HG02938 (cell line): ENCODE measurements around the gene DAB1.
"Not testable (repeated sequence)": the region's sequence is repeated elsewhere in the genome, so short reads cannot be mapped to it uniquely, and the experiment has no call there.

Experiments used
- ATAC-seq: cut with Tn5 transposase; IDR thresholded peaks from one replicate; pipeline ENCODE4 v1.9.1; 2021; ENCODE audit warnings: mild to moderate bottlenecking, moderate library complexity; ENCODE audit not compliant: unreplicated experiment

DAB1 gene

DNA sequence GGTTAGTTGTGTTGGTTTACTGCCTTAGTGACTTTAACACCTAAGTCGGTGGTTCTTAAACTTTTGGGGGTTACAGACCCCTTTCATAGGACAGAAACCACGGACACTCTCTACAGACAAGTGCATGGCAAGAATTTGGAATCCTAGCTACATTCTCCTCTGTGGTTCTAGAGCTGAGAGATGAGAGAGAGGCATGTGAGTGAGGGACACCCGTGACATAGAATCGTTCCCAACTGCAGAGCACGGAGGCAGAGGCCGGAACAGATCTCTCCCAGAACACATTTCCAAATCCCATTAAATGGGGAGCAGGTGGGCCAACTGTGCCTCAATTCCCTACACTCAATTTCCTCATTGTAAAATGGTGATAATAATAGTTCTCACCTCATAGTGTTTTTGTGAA lies 60.7 kb downstream of the DAB1 start:
- no peak for ATAC-seq

DNA sequence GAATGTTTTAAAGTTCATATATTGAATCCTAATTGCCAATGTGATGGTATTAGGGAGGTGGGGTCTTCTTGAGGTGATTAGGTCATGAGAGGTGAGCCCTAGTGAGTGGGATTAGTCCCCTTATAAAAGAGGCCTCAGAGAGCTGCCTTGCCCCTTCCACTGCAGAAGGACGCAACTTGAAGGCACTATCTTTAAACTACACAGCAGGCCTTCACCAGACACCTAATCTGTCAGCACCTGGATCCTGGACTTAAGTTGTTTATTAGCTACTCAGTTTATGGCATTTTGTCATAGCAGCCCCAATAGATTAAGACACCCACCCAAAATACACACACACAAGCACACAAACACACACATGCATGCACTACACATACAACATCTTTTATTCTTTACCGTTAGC lies 61.4 kb downstream of the DAB1 start:
- ATAC-seq: no peak

DNA sequence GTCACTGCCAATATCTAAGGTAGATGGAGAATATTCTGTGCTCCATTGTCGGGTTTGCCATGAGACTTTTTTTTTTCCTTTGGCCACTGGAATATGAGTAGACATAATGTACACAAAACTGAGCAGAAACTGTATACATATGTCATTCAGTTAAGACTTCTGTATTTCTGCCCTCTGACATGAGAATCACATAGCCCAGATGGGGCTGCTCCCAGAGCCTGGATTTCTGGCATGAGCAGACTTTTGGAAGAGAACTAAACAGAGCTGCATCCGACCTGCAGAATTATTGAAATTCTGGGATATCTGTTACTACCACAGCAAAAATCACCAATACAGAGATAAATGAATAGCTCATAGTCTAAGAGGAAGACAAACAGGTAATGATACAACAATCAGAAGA lies 62.3 kb downstream of the DAB1 start:
- no peak for ATAC-seq

DNA sequence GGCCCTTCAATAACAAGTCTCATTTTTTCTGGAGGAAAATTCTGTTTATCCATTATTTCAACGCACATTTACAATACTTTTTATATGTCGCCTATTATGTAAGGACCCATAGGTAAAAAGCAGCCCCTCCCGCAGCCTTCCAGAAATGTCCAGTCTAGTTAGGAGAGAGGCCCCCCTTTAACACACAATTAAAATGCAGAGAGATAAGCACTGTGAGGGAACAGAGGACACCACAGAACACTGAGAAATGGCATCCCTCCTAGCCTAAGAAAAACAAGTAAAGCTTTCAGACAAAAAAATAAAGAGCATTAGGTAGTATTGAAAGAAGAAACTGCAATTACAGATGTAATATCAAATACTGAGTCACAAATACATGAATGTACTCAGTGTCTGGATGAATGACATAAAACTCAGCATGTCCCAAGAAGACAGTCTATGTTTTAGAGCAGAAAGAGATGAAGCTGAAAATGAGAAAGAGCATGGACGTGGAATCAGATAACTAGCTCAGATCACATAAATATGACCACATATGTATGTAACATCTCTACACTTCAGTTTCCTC lies 62.9 kb downstream of the DAB1 start:
- no peak for ATAC-seq

DNA sequence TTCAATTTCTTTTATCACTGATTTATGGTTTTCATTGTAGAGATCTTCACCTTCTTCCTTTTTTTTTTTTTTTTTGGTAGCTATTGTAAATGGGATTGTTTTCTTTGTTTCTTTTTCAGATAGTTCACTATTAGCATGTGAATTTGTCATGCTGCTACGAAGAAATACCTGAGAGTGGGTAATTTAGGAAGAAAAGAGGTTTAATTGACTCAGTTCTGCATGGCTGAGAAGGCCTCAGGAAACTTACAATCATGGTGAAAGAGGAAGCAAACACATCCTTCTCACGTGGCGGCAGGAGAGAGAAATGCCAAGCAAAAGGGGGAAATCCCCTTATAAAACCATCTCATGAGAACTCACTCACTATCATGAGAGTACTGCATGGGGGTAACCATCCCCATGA lies 66.4 kb downstream of the DAB1 start:
- no peak for ATAC-seq

DNA sequence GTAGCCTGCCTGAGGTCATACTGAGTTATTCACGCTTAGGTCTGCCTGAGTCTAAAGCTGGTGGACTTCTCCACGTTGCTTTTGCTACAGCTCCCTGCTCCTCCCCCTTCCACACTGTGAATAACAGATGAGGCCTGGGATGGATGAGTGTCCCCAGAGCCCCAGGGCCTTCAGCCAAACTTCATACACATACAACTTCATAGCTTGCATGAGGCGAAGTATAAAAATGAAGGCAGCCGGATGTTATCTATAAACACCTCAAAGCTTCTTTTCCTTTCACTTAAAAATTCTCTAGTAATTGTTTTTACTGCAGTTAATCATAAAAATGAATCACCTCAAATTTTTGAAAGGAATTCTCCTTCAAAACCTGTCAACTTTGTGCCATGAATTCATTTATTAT lies 70.2 kb downstream of the DAB1 start:
- no peak for ATAC-seq

DNA sequence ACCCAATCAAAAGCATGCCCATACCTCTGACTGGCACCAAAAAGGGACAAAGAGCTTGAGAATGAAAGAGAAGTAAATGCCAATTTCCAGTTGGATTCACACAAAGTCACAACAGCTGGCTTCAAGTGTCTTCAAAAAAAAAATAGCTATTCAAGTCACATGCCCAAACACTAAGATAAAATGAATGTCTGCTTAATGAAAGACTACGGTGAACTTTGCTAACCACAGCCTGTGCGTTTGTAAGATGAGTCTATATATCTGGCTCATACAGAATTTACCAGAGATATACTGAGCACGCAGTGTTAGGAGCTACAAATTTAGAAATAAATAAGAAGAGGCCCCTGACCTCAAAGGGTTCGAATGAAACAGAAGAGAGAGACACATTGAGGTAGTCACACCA lies 73.2 kb downstream of the DAB1 start:
- ATAC-seq: no peak

DNA sequence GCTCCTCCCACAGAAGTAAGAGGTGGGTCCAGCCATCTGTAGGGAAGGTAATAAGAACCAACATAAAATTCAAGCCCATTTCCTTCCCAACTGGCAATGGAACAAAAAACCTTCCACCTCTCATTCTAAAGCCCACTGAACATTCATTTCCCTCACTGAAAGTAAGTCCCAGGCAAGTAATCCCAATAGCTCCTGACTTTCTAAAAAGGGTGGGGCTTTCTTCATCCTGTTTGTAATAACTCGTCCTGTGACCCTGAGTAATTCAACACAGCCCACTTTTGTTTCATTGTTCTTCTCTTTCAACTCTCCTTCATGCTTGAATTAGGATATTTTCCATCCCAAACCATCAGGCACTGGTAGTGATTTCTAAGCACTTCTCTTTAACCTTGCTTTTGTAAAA lies 74.9 kb downstream of the DAB1 start:
- ATAC-seq: no peak

DNA sequence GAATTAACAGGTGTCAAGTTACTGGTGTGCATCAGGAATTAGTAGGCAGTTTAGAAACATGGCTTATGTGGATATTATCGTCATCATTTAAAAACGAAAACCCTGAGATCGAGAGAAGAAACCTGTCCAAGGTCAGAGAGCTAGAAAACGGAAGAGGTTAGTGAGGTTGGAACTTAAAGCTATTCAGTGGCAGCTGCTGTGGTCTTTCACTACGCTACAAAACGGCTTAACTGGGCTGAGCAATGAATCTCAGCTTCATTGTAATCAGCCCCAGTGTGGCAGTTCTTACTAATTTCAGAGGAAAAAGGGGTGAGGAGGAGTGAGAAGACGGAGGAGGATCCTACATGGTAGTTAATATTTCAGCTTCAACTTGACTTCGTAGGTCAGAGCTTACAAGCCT lies 77.9 kb downstream of the DAB1 start:
- no peak for ATAC-seq

DNA sequence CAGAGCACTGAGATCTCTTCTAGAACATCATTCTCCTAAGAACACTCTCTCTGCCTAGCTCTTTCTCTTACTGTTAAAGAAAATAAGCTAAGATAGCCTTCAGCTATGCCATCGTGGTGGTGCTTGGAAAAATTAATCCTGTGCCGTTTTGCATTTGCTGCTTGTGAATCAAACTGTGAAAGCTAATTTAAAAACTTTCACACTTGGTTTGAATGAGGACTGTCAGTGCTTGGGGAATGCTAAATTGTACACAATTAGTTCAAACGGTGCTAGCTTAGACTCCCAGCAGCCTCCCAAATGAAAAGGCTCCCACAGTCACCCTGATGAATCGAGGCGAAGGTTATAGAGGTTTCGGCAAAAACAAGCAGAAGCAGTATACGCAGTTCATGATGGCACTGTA lies 79.6 kb downstream of the DAB1 start:
- ATAC-seq: no peak

DNA sequence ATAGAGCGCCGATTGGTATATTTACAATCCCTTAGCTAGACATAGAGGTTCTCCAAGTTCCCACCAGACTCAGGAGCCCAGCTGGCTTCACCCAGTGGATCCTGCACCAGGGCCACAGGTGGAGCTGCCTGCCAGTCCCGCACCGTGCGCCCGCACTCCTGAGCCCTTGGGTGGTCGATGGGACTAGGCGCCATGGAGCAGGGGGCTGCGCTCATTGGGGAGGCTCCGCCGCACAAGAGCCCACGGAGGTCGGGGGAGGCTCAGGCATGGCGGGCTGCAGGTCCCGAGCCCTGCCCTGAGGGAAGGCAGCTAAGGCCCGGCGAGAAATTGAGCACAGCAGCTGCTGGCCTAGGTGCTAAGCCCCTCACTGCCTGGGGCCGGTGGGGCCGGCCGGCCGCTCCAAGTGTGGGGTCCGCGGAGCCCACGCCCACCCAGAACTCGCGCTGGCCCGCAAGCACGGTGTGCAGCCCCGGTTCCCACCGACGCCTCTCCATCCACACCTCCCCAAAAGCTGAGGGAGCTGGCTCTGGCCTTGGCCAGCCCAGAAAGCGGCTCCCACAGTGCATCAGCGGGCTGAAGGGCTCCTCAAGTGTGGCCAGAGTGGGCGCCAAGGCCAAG lies 80.5 kb downstream of the DAB1 start:
- not testable (repeated sequence) for ATAC-seq

DNA sequence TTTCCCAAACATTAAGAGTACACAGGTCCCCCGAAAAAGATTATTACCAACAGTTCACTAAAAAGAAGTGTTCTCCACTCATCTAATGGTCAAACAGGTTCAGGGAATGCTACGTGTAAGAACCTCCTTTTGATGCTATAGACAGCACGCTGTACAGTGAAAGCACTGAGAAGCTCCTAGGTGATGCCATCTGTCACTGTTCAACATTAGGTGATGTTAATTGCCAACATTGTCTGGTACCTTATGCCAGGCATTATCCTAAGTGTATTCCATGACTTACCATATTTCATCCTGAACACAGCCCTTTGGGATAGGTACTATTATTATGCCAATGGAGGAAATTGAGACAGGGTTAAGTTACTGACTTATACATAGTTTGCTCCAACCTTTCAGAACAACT lies 82.1 kb downstream of the DAB1 start:
- no peak for ATAC-seq

DNA sequence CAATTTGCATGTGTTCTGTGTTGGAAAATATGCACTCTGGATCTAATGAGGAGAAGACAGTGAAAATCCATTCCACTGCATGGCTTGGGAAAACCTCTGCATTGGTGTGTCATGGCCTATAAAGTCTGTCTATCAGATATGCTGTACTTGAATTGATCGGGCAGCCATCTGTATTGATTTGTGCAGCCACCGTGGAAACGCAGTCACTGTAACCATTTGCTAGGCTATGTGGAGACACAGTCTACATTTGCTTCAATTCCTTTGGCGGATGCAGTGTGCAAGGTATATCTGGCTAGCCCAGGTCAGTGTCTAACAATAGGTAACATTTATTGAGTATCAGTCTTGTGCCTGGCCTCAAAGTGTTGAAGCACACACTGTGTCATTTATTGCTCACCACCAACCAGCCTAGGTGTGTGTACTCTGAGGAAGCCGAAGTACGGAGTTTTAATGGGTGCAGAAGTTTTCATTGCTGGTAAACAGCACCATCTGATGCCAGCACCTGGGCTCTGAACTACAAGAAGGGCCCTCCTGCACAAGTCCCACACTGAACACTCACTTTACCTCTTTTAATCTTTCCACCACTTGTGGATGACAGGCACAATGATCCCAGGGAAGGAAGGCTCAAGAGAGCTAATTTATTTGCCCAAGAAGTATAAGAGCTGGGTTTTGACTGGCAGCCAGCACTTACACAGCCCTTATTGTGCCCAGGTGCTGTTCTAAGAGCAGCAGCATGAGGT lies 83.4 kb downstream of the DAB1 start:
- ATAC-seq: no peak

DNA sequence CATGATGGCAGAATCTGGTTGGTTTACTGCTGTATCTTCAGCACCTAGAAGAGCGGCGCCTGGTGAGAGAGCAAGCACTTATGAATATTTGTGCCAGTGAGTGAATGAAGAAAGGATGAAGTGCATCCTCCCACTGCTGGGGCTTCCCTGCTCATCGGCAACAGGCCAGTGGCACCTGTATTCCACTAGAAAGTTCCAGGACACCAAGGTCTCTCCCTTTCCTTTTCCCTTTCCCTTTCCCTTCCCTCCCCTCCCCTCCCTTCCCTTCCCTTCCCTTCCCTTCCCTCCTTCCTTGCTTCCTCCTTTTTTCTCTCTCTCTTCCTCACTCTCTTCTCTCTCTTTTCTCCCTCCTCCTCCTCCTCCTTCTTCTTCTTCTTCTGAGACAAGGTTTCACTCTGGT lies 86.2 kb downstream of the DAB1 start:
- no peak for ATAC-seq

DNA sequence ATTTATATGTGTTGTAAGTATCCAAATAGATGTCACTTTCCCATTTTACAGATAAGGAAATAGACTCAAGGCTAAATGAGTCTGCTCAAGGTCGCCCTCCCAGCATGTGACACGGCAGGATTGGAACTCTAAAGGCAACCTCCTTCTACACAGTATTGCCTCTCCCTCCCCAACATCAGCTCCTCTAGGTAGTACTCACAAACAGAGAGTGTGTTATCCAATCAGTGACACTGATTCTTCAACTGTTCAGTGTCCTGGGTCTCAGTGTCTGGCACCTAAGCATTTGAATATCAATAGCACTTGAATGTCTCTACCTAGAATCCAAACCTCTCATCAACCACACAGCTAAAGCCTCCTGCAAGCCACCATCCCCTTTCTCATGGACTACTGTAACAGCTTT lies 87.1 kb downstream of the DAB1 start:
- no peak for ATAC-seq

DNA sequence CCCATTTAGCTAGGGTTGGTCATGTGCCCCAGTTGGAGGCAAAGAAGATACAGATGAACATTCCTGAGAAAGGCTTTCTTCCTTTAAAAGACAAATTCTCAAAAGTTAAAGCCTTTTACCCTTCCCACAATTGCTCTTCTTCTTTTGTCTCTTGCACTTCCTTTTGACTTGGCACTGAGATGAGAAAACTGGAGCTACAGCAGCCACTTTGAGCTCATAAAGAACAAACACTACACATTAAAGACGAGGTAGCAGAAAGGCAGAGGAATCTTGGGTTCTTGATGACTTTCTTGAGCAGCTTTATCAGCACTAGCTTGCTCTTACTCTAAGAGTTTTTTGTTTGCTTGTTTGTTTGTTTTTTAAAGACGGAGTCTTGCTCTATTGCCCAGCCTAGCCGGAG lies 92.2 kb downstream of the DAB1 start:
- no peak for ATAC-seq

DNA sequence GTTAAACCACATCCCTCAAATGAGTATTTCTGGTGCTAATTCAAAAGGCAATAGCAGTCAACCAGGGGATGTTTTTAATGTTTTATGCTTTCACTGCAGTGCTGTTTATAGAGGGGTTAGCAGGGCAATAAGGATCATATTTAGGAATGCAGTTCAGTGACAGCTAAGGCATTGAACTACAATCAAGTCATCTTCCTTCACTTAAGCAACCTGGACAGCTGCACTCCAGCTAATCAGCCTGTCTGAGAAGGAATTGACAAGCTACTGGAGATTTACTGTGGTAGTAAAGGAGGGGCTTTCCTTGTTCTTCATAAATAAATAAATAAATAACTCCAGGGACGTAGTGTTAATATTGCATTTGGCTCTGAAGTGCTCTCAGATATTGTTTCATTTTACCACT lies 93.9 kb downstream of the DAB1 start:
- no peak for ATAC-seq

DNA sequence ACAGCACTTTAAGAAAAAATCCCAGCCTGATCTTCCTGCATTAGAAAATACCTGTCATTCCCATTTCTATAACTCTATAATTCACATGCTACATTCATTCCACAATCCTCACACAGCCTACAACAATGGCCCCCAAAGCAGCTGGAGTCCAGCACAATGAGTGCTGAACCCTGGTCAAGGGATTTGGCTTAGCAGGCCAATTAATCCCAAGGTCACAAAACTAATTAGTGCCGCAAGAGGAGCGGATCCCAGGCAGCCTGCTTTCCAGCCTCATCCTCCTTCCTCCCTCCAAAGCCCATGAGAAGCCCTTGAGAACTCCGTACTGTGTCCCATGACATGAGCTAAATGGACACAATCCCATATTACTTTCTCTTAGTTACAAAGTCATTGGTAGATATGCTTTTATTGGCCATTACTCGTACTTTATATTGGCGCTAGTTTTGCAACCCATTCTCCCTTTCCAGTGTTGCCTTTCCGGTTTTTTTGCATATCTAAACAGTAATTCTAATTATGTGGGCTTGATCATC lies 94.8 kb downstream of the DAB1 start:
- ATAC-seq: no peak

DNA sequence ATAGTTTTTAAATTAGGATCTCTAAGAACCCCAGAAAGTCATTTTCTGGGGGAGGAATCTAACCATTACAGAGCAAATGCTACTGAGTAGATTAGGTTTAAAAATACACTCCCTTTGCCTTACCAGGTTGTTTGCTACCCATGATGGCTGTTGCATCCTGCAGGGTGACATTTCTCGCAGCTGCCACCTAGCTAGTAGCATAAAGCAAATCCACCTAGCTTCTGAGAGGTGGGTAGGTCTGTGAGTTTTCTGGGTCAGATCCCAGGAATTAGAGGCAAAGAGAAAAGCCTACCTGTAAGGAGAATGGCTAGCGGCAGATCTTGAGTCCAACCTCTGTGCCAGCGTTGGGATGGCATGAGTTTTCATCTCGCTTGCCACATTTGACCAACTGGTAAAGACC lies 95.9 kb downstream of the DAB1 start:
- no peak for ATAC-seq

DNA sequence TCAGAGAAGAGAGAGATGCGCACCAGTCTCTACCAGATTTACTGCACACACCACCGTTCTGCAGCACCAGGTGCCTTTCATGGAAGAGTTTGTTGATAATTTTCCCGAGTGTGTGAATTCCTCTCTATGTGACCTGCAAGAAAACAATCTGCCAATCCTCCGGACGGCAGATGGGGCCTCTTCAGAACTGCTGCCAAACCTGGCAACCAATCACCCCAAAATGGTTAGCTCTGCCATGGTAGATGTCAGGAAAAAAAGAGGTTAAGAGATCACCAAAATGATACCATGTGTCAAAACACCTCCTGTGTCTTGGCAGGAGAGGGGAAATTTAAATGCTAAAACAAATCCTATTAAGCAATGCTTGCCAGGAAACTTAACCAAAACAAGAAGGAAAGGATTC lies 96.5 kb downstream of the DAB1 start:
- ATAC-seq: no peak

DNA sequence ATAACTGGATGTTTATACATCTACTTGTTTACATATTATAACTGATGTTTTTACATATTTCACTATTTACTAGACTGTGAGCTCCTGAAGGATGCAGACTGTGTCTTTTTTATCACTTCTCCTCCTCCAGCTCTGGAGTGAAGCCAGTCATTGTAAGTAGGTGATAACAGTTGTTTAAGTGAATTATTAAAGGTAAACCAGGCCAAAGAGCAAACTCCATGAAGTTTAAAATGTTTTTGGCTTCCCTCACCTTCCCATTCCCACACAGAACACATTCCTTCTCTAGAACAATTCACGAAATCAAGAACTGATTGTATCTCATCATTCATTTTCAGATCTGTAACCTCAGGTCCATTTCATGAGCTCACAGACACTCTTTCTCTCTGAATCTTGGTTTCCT lies 98.3 kb downstream of the DAB1 start:
- ATAC-seq: no peak

DNA sequence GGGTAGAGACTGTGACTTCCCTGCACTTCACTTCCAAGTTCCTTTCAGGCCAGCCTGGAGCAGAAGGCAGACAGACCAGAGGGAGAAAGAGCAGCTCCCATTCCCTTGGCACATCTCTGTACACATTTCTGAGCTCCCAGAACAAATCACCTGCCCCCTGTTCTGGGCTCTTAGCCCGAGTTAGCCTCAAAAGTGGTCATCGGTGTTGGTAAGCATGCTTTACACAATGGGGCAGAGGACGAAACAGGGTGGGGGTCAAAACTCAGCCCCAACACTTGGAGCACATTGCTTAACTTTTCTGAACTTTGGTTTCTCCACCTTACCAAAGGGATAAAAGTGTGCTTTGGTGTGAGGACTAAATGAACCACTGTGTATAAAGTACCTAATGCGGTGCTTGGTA lies 98.7 kb downstream of the DAB1 start:
- ATAC-seq: no peak
